Thoracic aorta endothelial cell (primary cell): Measurements from ENCODE around the gene ALS2. TPM values are rescaled to one million over a fixed set of nuclear protein-coding genes. Genes with fewer than 3 reads are reported as not detected.

ENCODE experiments used
- small RNA-seq: library from RNA; depleted of rRNA; stranded (forward); fragments of <200 nt; gene quantifications from one replicate; pipeline ENCODE3, GENCODE V24; 2012
- total RNA-seq: library from RNA; depleted of rRNA; stranded (reverse); fragments of >200 nt; gene quantifications from 2 replicates; pipeline ENCODE4 v1.2.3, GENCODE V29; 2012

Gene ALS2
- total RNA-seq, result 45.6 and 53.1 TPM in 2 replicates

GRCh38 chr2:201780674-201781493, at the start of gene ALS2:
Gene ALS2 (minus strand): TSS chr2:201780933. CDS start chr2:201768885, 12,048 bp downstream.

GRCh38 chr2:201806442-201807170, 25.9 kb upstream of the ALS2 start, which contains the start of gene CDK15:
Gene CDK15 (plus strand): TSS chr2:201806537. CDS start chr2:201806665, 128 bp downstream.

GRCh38 chr2:201698588-201699226, 82.0 kb downstream of the ALS2 start, which contains the start of gene MPP4:
Gene MPP4 (minus strand): TSS chr2:201698644. CDS start chr2:201693954, 4,690 bp downstream.

Small RNA genes lying within 50 kb of the gene (small RNA-seq; reads per million reads assigned to genes)
- not detected for gene RF00019
- gene UBE2V1P11, result not detected

Other genes with a start within 250 kb of the ALS2 start
- 42.1 and 69.7 TPM in 2 replicates for gene TMEM237, start 137.4 kb downstream of the ALS2 start, total RNA-seq
- gene MPP4, start 82.3 kb downstream of the ALS2 start, total RNA-seq, result 8.2 and 15.8 TPM in 2 replicates
- gene CDK15, start 25.6 kb upstream of the ALS2 start, total RNA-seq, result not detected in 2 replicates